WTC11 (cell line): ENCODE data around the gene SLC38A8. TPM values are rescaled to one million over a fixed set of nuclear protein-coding genes. Genes with fewer than 3 reads are reported as not detected.

Source experiments
- ATAC-seq: fragments of 200-7000 bp; cut with Tn5 transposase; 2 replicates; pipeline ENCODE4 v1.10.0; 2021; ENCODE audit warnings: mild to moderate bottlenecking, moderate library complexity
- CTCF ChIA-PET: fragments of 300-600 bp; sonication (Branson Sonifier 250); formaldehyde crosslinking; loops from one replicate; lab custom pipeline; 2021; ENCODE audit warnings: antibody characterized with exemption; lab: Charles Lee
- POLR2A ChIA-PET: fragments of 350-600 bp; sonication (Branson Sonifier 250); formaldehyde crosslinking; loops from one replicate; lab custom pipeline; 2021; ENCODE audit warnings: antibody characterized with exemption; lab: Charles Lee
- DNase-seq: peaks from one replicate; pipeline ENCODE4 v3.0.0; 2021; ENCODE audit warnings: low spot score
- H3K27ac Mint-ChIP-seq: 2 replicates; pipeline ENCODE4 v1.8.0; 2021; ENCODE audit warnings: mixed read lengths
- H3K27me3 Mint-ChIP-seq: 2 replicates; pipeline ENCODE4 v1.8.0; 2021; ENCODE audit warnings: low read depth, mild to moderate bottlenecking, moderate library complexity, mixed read lengths
- H3K36me3 Mint-ChIP-seq: 2 replicates; pipeline ENCODE4 v1.8.0; 2021; ENCODE audit warnings: mixed read lengths
- H3K4me1 Mint-ChIP-seq: 2 replicates; pipeline ENCODE4 v1.8.0; 2022; ENCODE audit warnings: mixed read lengths
- H3K4me3 Mint-ChIP-seq: 2 replicates; pipeline ENCODE4 v1.8.0; 2021; ENCODE audit warnings: mild to moderate bottlenecking, moderate library complexity, mixed read lengths
- H3K9me3 Mint-ChIP-seq: 2 replicates; pipeline ENCODE4 v1.8.0; 2021; ENCODE audit warnings: mixed read lengths
- AFF4 ChIP-seq: sonication (generic); formaldehyde crosslinking; IDR thresholded peaks from 2 replicates; pipeline ENCODE4 v1.8.1; 2023; ENCODE audit warnings: mild to moderate bottlenecking, missing genetic modification reagents, borderline replicate concordance
- ARID4B ChIP-seq: sonication (generic); formaldehyde crosslinking; IDR thresholded peaks from 2 replicates; pipeline ENCODE4 v1.8.0; 2023; ENCODE audit warnings: missing genetic modification reagents, mild to moderate bottlenecking, borderline replicate concordance
- ATF6 ChIP-seq: sonication (generic); formaldehyde crosslinking; IDR thresholded peaks from 2 replicates; pipeline ENCODE4 v1.8.1; 2023; ENCODE audit warnings: mild to moderate bottlenecking, missing genetic modification reagents
- ERG ChIP-seq: fragments of 250-450 bp; sonication (Bioruptor Pico); IDR thresholded peaks from 2 replicates; pipeline ENCODE4 v1.8.0; 2021; ENCODE audit warnings: mild to moderate bottlenecking
- JAZF1 ChIP-seq: fragments of 250-450 bp; sonication (Bioruptor Pico); IDR thresholded peaks from 2 replicates; pipeline ENCODE4 v1.9.0; 2021; ENCODE audit warnings: moderate library complexity, mild to moderate bottlenecking, inconsistent platforms
- KAT7 ChIP-seq: sonication (generic); formaldehyde crosslinking; IDR thresholded peaks from 2 replicates; pipeline ENCODE4 v1.8.1; 2023; ENCODE audit warnings: missing genetic modification reagents, mild to moderate bottlenecking, borderline replicate concordance
- MAX ChIP-seq: sonication (generic); formaldehyde crosslinking; IDR thresholded peaks from 2 replicates; pipeline ENCODE4 v1.8.0; 2022; ENCODE audit warnings: mild to moderate bottlenecking, missing genetic modification reagents
- PRDM15 ChIP-seq: sonication (generic); formaldehyde crosslinking; IDR thresholded peaks from 2 replicates; pipeline ENCODE4 v1.8.0; 2022; ENCODE audit warnings: missing genetic modification reagents
- PREB ChIP-seq: sonication (generic); formaldehyde crosslinking; IDR thresholded peaks from 2 replicates; pipeline ENCODE4 v1.8.1; 2022; ENCODE audit warnings: mild to moderate bottlenecking, missing genetic modification reagents, moderate library complexity, borderline replicate concordance
- SMAD3 ChIP-seq: sonication (generic); formaldehyde crosslinking; IDR thresholded peaks from 2 replicates; pipeline ENCODE4 v1.8.0; 2022; ENCODE audit warnings: missing genetic modification reagents, mild to moderate bottlenecking, borderline replicate concordance
- SOX15 ChIP-seq: fragments of 250-450 bp; sonication (Bioruptor Pico); IDR thresholded peaks from 2 replicates; pipeline ENCODE4 v1.9.0; 2021; ENCODE audit warnings: mild to moderate bottlenecking
- TEAD4 ChIP-seq: sonication (generic); formaldehyde crosslinking; IDR thresholded peaks from 2 replicates; pipeline ENCODE4 v1.8.0; 2022; ENCODE audit warnings: mild to moderate bottlenecking, missing genetic modification reagents
- TP53 ChIP-seq: sonication (generic); formaldehyde crosslinking; IDR thresholded peaks from 2 replicates; pipeline ENCODE4 v1.8.1; 2023; ENCODE audit warnings: mild to moderate bottlenecking, missing genetic modification reagents
- ZBTB43 ChIP-seq: sonication (generic); formaldehyde crosslinking; IDR thresholded peaks from 2 replicates; pipeline ENCODE4 v1.8.1; 2023; ENCODE audit warnings: mild to moderate bottlenecking, missing genetic modification reagents
- ZNF219 ChIP-seq: sonication (generic); formaldehyde crosslinking; IDR thresholded peaks from 2 replicates; pipeline ENCODE4 v1.8.0; 2023; ENCODE audit warnings: missing genetic modification reagents, mild to moderate bottlenecking, borderline replicate concordance
- ZNF232 ChIP-seq: sonication (generic); formaldehyde crosslinking; IDR thresholded peaks from 2 replicates; pipeline ENCODE4 v1.8.0; 2022; ENCODE audit warnings: mild to moderate bottlenecking, missing genetic modification reagents
- ZNF512 ChIP-seq: sonication (generic); formaldehyde crosslinking; IDR thresholded peaks from 2 replicates; pipeline ENCODE4 v1.8.1; 2022; ENCODE audit warnings: missing genetic modification reagents, borderline replicate concordance
- total RNA-seq: library from RNA; stranded (reverse); gene quantifications from 3 replicates; pipeline ENCODE4 v1.2.3, GENCODE V29; 2021

Gene SLC38A8
- total RNA-seq, 1 experiment from 2014 or later, result not detected

GRCh38 chr16:84031556-84031955 is 11.0 kb downstream of the SLC38A8 start:
- Mint-ChIP-seq H3K27me3 (peaks cover 4% of the 10 kb centered on the region; the same call in 1 of the 2 replicates), H3K27ac (no peak overlapping the region), H3K9me3 (peaks cover 17% of the 10 kb centered on the region), H3K36me3 (0 out of 2 replicates have a peak, but pooled peaks cover 3% of the 10 kb centered on the region), H3K4me3 (no peak overlapping the region), H3K4me1 (peaks cover 5% of the 10 kb centered on the region; the same call in 1 of the 2 replicates)
- CTCF ChIA-PET, result interaction anchor here (2.6 kb wide), 1 partner anchor 11 kb away, joined by 7 read pairs; the partner anchor contains the start of gene SLC38A8
- ATAC-seq (no peak; the same call in 1 of the 2 replicates), DNase-seq (no peak)
- TF ChIP-seq TEAD4 (CRISPR knock-in tag) (no peak), JAZF1 (CRISPR knock-in tag) (no peak), TP53 (CRISPR knock-in tag) (no peak), MAX (CRISPR knock-in tag) (no peak), PRDM15 (CRISPR knock-in tag) (no peak), ZNF219 (CRISPR knock-in tag) (no peak), ZBTB43 (CRISPR knock-in tag) (no peak), SOX15 (no peak), PREB (CRISPR knock-in tag) (no peak), AFF4 (CRISPR knock-in tag) (no peak), ATF6 (no peak), ZNF512 (no peak), ARID4B (CRISPR knock-in tag) (no peak), ZNF232 (no peak), SMAD3 (CRISPR knock-in tag) (no peak), ERG (CRISPR knock-in tag) (no peak), KAT7 (CRISPR knock-in tag) (no peak)
- POLR2A ChIA-PET, result no interaction called here
